Neutrophil (primary cell): Measurements from ENCODE around the gene SETBP1.

Experiments
- H3K27ac ChIP-seq: fragments of 200-600 bp; sonication (generic); 2 replicates; pipeline ENCODE4 v1.5.1; 2016; ENCODE audit warnings: mild to moderate bottlenecking, moderate library complexity
- H3K27me3 ChIP-seq: fragments of 200-600 bp; sonication (generic); 2 replicates; pipeline ENCODE4 v1.6.0; 2016; ENCODE audit warnings: mild to moderate bottlenecking
- H3K36me3 ChIP-seq: fragments of 200-600 bp; sonication (generic); 2 replicates; pipeline ENCODE4 v1.5.1; 2017
- H3K4me1 ChIP-seq, 2 experiments: fragments of 200-600 bp in 1 of 2; sonication (generic) in 1 of 2; 1 replicate in 1 of 2; 2 replicates in 1 of 2; pipeline versions ENCODE4 v1.5.1 to v1.6.1; 2013 to 2016; ENCODE audit warnings: low read depth in 1 of 2, low read length in 1 of 2, mild to moderate bottlenecking in 1 of 2, moderate library complexity in 1 of 2; ENCODE audit not compliant: control insufficient read depth in 1 of 2, insufficient read depth in 1 of 2
- H3K4me3 ChIP-seq, 2 experiments: fragments of 200-600 bp in 1 of 2; sonication (generic) in 1 of 2; 1 replicate in 1 of 2; 2 replicates in 1 of 2; pipeline ENCODE4 v1.5.1; 2013 to 2016; ENCODE audit warnings: low read depth in 1 of 2, low read length in 1 of 2, mild to moderate bottlenecking in 1 of 2, moderate library complexity in 1 of 2
- H3K9me3 ChIP-seq: fragments of 200-600 bp; sonication (generic); 2 replicates; pipeline ENCODE4 v1.5.1; 2016
- CTCF ChIP-seq: fragments of 200-600 bp; sonication (generic); IDR thresholded peaks from 2 replicates; pipeline ENCODE4 v1.5.1; 2016; ENCODE audit warnings: antibody characterized with exemption

SETBP1 gene

GRCh38 chr18:44876755-44877154 lies 196.1 kb downstream of the SETBP1 start:
- Histone ChIP-seq H3K4me3 (no peak overlapping the region), H3K9me3 (no peaks in the 10 kb centered on the region), H3K27ac (no peak overlapping the region), H3K4me1 (no peaks in the 10 kb centered on the region), H3K36me3 (no peaks in the 10 kb centered on the region), H3K27me3 (no peaks in the 10 kb centered on the region)
- TF ChIP-seq CTCF: no peak

GRCh38 chr18:44878335-44878734 lies 197.6 kb downstream of the SETBP1 start:
- Histone ChIP-seq H3K27ac (no peak overlapping the region), H3K4me1 (no peaks in the 10 kb centered on the region), H3K9me3 (no peaks in the 10 kb centered on the region), H3K27me3 (peaks cover 7% of the 10 kb centered on the region), H3K36me3 (no peaks in the 10 kb centered on the region), H3K4me3 (no peak overlapping the region)
- TF ChIP-seq CTCF: no peak

- no peak overlapping the region for H3K27ac ChIP-seq
- no peak overlapping the region for H3K4me3 ChIP-seq
- H3K4me1 ChIP-seq: no peaks in the 10 kb centered on the region
- TF ChIP-seq CTCF: no peak
- no peaks in the 10 kb centered on the region for H3K36me3 ChIP-seq
- H3K27me3 ChIP-seq: peaks cover 7% of the 10 kb centered on the region
- no peaks in the 10 kb centered on the region for H3K9me3 ChIP-seq
Observed at GRCh38 chr18:44880170-44880569, 199.5 kb downstream of the SETBP1 start.

GRCh38 chr18:44881461-44882162 lies 200.9 kb downstream of the SETBP1 start:
- Histone ChIP-seq H3K27ac (no peak overlapping the region), H3K4me3 (no peak overlapping the region), H3K9me3 (no peaks in the 10 kb centered on the region), H3K27me3 (peaks cover 7% of the 10 kb centered on the region), H3K36me3 (no peaks in the 10 kb centered on the region), H3K4me1 (no peaks in the 10 kb centered on the region)
- no peak for TF ChIP-seq CTCF

- TF ChIP-seq CTCF: no peak
- Histone ChIP-seq H3K27me3 (peaks cover 7% of the 10 kb centered on the region), H3K9me3 (no peaks in the 10 kb centered on the region), H3K27ac (no peak overlapping the region), H3K36me3 (no peaks in the 10 kb centered on the region), H3K4me3 (no peak overlapping the region), H3K4me1 (no peaks in the 10 kb centered on the region)
Observed at GRCh38 chr18:44882163-44882868, 201.6 kb downstream of the SETBP1 start.
